HEK293 (cell line): Measurements from ENCODE around the gene AFDN.

Experiments
- CTCF ChIA-PET: fragments of 350-600 bp; formaldehyde crosslinking; extraction: SDS; loops from one replicate; lab custom pipeline; 2021; ENCODE audit warnings: antibody characterized with exemption; lab: Yijun Ruan, JAX
- POLR2A ChIA-PET: fragments of 300-600 bp; formaldehyde crosslinking; extraction: SDS; loops from one replicate; lab custom pipeline; 2020; ENCODE audit warnings: antibody characterized with exemption, inconsistent platforms; lab: Yijun Ruan, JAX
- H3K27ac ChIP-seq: fragments of 200-500 bp; sonication (Bioruptor generic); 2 replicates; pipeline ENCODE4 v1.5.1; 2014; ENCODE audit warnings: low read depth, low read length, control low read depth, inconsistent platforms; ENCODE audit errors: extremely low read depth
- H3K36me3 ChIP-seq, 2 experiments: fragments of 200-500 bp in 1 of 2; sonication (Bioruptor generic) in 1 of 2; 1 replicate in 1 of 2; 2 replicates in 1 of 2; pipeline ENCODE4 v1.5.1; 2014 to 2017; ENCODE audit warnings: inconsistent platforms in 2 of 2, low read length in 2 of 2; ENCODE audit not compliant: control insufficient read depth in 2 of 2, insufficient read depth in 1 of 2
- H3K4me1 ChIP-seq: fragments of 200-500 bp; sonication (Bioruptor generic); 2 replicates; pipeline ENCODE4 v1.5.1; 2014; ENCODE audit warnings: mild to moderate bottlenecking, low read length, inconsistent platforms; ENCODE audit not compliant: control insufficient read depth, insufficient read depth
- H3K4me3 ChIP-seq: 2 replicates; pipeline ENCODE4 v1.5.1; 2011; ENCODE audit warnings: low read depth, mild to moderate bottlenecking, control low read depth, low read length, moderate library complexity
- H3K9me3 ChIP-seq: fragments of 200-500 bp; sonication (Bioruptor generic); 2 replicates; pipeline ENCODE4 v1.5.1; 2014; ENCODE audit warnings: low read depth, low read length, inconsistent platforms; ENCODE audit not compliant: control insufficient read depth, insufficient read depth
- GLI2 ChIP-seq: fragments of 450-650 bp; formaldehyde crosslinking; IDR thresholded peaks from 2 replicates; pipeline ENCODE4; 2017; ENCODE audit warnings: missing biosample characterization, missing genetic modification characterization, low read depth, borderline replicate concordance
- HIC1 ChIP-seq: fragments of 450-650 bp; formaldehyde crosslinking; IDR thresholded peaks from 2 replicates; pipeline ENCODE4 v1.5.1; 2016; ENCODE audit warnings: missing biosample characterization, missing genetic modification characterization
- MYNN ChIP-seq: fragments of 450-650 bp; formaldehyde crosslinking; IDR thresholded peaks from 2 replicates; pipeline ENCODE4 v1.5.1; 2016; ENCODE audit warnings: missing biosample characterization, missing genetic modification characterization, borderline replicate concordance
- TCF7L2 ChIP-seq: IDR thresholded peaks from 2 replicates; pipeline ENCODE4 v1.6.1; 2011; ENCODE audit warnings: low read depth, mild to moderate bottlenecking, inconsistent platforms, low read length, moderate library complexity, borderline replicate concordance
- ZFP3 ChIP-seq: fragments of 450-650 bp; formaldehyde crosslinking; IDR thresholded peaks from 2 replicates; pipeline ENCODE4 v1.5.1; 2016; ENCODE audit warnings: low read depth, missing biosample characterization, missing genetic modification characterization
- ZNF121 ChIP-seq: fragments of 450-650 bp; formaldehyde crosslinking; IDR thresholded peaks from 2 replicates; pipeline ENCODE4 v1.5.1; 2016; ENCODE audit warnings: missing biosample characterization, missing genetic modification characterization
- ZNF155 ChIP-seq: fragments of 450-650 bp; formaldehyde crosslinking; IDR thresholded peaks from 2 replicates; pipeline ENCODE4 v1.5.1; 2016; ENCODE audit warnings: missing biosample characterization, missing genetic modification characterization
- ZNF202 ChIP-seq: fragments of 450-650 bp; formaldehyde crosslinking; IDR thresholded peaks from 2 replicates; pipeline ENCODE4 v1.5.1; 2016; ENCODE audit warnings: missing biosample characterization, missing genetic modification characterization, borderline replicate concordance
- ZNF221 ChIP-seq: fragments of 450-650 bp; formaldehyde crosslinking; IDR thresholded peaks from 2 replicates; pipeline ENCODE4 v1.5.1; 2017; ENCODE audit warnings: missing biosample characterization, missing genetic modification characterization, borderline replicate concordance
- ZNF24 ChIP-seq: fragments of 450-650 bp; formaldehyde crosslinking; IDR thresholded peaks from 2 replicates; pipeline ENCODE4 v1.5.1; 2016; ENCODE audit warnings: missing biosample characterization, missing genetic modification characterization
- ZNF311 ChIP-seq: fragments of 450-650 bp; formaldehyde crosslinking; IDR thresholded peaks from 2 replicates; pipeline ENCODE4 v1.5.1; 2017; ENCODE audit warnings: missing biosample characterization, missing genetic modification characterization, borderline replicate concordance
- ZNF324 ChIP-seq: fragments of 450-650 bp; formaldehyde crosslinking; IDR thresholded peaks from 2 replicates; pipeline ENCODE4 v1.5.1; 2016; ENCODE audit warnings: missing biosample characterization, missing genetic modification characterization
- ZNF362 ChIP-seq: fragments of 450-650 bp; formaldehyde crosslinking; IDR thresholded peaks from 2 replicates; pipeline ENCODE4 v1.5.1; 2016; ENCODE audit warnings: missing biosample characterization, missing genetic modification characterization
- ZNF513 ChIP-seq: fragments of 450-650 bp; IDR thresholded peaks from 2 replicates; pipeline ENCODE4 v1.5.1; 2018; ENCODE audit warnings: missing biosample characterization, missing genetic modification characterization
- ZNF518A ChIP-seq: fragments of 450-650 bp; formaldehyde crosslinking; conservative IDR thresholded peaks from 2 replicates; pipeline ENCODE4 v1.5.1; 2016; ENCODE audit warnings: low read depth, missing biosample characterization, missing genetic modification characterization
- ZNF530 ChIP-seq: fragments of 450-650 bp; formaldehyde crosslinking; IDR thresholded peaks from 2 replicates; pipeline ENCODE4 v1.5.1; 2016; ENCODE audit warnings: low read depth, missing biosample characterization, missing genetic modification characterization
- ZNF596 ChIP-seq: fragments of 450-650 bp; IDR thresholded peaks from 2 replicates; pipeline ENCODE4 v1.5.0; 2018; ENCODE audit warnings: missing biosample characterization, mild to moderate bottlenecking, missing genetic modification characterization, moderate library complexity
- ZNF707 ChIP-seq: fragments of 450-650 bp; formaldehyde crosslinking; IDR thresholded peaks from 2 replicates; pipeline ENCODE4 v1.5.1; 2016; ENCODE audit warnings: missing biosample characterization, missing genetic modification characterization
- ZSCAN16 ChIP-seq: fragments of 450-650 bp; formaldehyde crosslinking; IDR thresholded peaks from 2 replicates; pipeline ENCODE4 v1.5.1; 2016; ENCODE audit warnings: missing biosample characterization, missing genetic modification characterization
- TF ChIP-seq, protein P1 (sequence below): fragments of 450-650 bp; formaldehyde crosslinking; IDR thresholded peaks from 2 replicates; pipeline ENCODE4 v1.5.0; 2017; ENCODE audit warnings: missing biosample characterization, missing genetic modification characterization, borderline replicate concordance
- TF ChIP-seq, protein P2 (sequence below): fragments of 450-650 bp; formaldehyde crosslinking; IDR thresholded peaks from 2 replicates; pipeline ENCODE4 v1.5.1; 2016; ENCODE audit warnings: missing biosample characterization, missing genetic modification characterization

Gene AFDN

DNA sequence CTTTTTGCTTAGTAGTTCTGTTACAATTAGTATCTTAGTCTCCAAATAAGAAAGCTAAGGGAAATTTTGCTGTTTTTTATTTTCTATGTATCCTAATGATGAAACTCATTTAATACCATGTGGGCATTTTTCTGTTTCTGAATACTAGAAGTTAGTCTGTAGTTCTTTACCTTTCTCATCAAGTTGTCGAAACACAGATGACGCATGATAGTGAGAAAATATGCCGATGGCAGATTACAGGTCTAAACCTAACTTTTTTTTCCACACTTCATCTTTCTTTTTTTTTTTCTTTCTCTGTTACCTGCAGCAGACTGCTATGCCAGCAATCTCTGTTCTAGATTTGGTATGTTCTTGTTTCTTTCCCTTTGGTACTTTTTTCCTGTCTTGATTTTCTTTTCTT is 127.4 kb downstream of the AFDN start (continued):
- no peak for TF ChIP-seq ZNF362 (tag by site-specific recombination)
- TF ChIP-seq ZNF530 (tag by site-specific recombination), result no peak
- no peak for TF ChIP-seq ZNF221 (tag by site-specific recombination)
- TF ChIP-seq HIC1, result no peak
- TF ChIP-seq ZNF596, result no peak
- no peak for TF ChIP-seq GLI2
- TF ChIP-seq, all 188 proteins: peak for 0

DNA sequence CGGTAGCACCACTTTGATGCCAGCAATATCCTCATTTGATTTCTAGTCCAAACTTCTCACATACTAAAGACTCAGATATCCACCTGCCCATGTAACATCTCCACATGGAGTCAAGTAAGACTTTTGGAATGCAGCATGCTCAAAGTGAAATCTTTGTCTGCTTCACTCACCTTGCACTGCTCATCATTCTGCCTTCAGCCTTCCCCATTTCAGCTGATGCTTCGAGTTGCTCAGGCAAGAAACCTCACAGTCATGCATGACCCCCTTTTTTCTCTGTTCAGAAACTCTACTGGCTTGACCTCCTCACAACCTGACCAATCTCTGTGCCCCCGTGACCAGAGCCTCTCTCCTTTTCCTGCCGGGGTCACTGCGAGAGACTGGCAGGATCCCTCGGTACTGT is 129.8 kb downstream of the AFDN start:
- POLR2A ChIA-PET, result no interaction called here
- H3K9me3 ChIP-seq, result no peaks in the 10 kb centered on the region
- no peak overlapping the region for H3K4me3 ChIP-seq
- TF ChIP-seq GLI2 (no peak), ZNF311 (no peak), ZNF121 (no peak), ZNF202 (tag by site-specific recombination) (no peak), ZNF155 (no peak), ZSCAN16 (no peak), ZNF24 (tag by site-specific recombination) (no peak), ZNF324 (tag by site-specific recombination) (no peak), ZNF707 (tag by site-specific recombination) (no peak), ZNF513 (tag by site-specific recombination) (no peak), TCF7L2 (no peak), ZNF518A (no peak), MYNN (tag by site-specific recombination) (no peak), ZFP3 (tag by site-specific recombination) (no peak)
- TF ChIP-seq, protein P1, sequence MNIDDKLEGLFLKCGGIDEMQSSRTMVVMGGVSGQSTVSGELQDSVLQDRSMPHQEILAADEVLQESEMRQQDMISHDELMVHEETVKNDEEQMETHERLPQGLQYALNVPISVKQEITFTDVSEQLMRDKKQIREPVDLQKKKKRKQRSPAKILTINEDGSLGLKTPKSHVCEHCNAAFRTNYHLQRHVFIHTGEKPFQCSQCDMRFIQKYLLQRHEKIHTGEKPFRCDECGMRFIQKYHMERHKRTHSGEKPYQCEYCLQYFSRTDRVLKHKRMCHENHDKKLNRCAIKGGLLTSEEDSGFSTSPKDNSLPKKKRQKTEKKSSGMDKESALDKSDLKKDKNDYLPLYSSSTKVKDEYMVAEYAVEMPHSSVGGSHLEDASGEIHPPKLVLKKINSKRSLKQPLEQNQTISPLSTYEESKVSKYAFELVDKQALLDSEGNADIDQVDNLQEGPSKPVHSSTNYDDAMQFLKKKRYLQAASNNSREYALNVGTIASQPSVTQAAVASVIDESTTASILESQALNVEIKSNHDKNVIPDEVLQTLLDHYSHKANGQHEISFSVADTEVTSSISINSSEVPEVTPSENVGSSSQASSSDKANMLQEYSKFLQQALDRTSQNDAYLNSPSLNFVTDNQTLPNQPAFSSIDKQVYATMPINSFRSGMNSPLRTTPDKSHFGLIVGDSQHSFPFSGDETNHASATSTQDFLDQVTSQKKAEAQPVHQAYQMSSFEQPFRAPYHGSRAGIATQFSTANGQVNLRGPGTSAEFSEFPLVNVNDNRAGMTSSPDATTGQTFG (tag by site-specific recombination), result no peak
- TF ChIP-seq, protein P2, sequence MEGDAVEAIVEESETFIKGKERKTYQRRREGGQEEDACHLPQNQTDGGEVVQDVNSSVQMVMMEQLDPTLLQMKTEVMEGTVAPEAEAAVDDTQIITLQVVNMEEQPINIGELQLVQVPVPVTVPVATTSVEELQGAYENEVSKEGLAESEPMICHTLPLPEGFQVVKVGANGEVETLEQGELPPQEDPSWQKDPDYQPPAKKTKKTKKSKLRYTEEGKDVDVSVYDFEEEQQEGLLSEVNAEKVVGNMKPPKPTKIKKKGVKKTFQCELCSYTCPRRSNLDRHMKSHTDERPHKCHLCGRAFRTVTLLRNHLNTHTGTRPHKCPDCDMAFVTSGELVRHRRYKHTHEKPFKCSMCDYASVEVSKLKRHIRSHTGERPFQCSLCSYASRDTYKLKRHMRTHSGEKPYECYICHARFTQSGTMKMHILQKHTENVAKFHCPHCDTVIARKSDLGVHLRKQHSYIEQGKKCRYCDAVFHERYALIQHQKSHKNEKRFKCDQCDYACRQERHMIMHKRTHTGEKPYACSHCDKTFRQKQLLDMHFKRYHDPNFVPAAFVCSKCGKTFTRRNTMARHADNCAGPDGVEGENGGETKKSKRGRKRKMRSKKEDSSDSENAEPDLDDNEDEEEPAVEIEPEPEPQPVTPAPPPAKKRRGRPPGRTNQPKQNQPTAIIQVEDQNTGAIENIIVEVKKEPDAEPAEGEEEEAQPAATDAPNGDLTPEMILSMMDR (tag by site-specific recombination), result no peak
- peaks cover 6% of the 10 kb centered on the region for H3K4me1 ChIP-seq
- no peak overlapping the region for H3K27ac ChIP-seq
- CTCF ChIA-PET, result interaction anchor here (3.4 kb wide), 1 partner anchor 12 kb away, joined by 20 read pairs; no protein-coding TSS in a partner anchor
- peaks cover 7 to 55% of the 10 kb centered on the region in 2 experiments for H3K36me3 ChIP-seq
